NB4 (cell line): ENCODE measurements around the gene EDC4.

Source experiments
- DNase-seq: peaks from one replicate; pipeline ENCODE4 v3.0.0; 2010; ENCODE audit warnings: low read depth
- H3K4me3 ChIP-seq: one replicate; pipeline ENCODE4 v1.5.1; 2011; ENCODE audit warnings: mild to moderate bottlenecking, low read depth, low read length, moderate library complexity
- MYC ChIP-seq: IDR thresholded peaks from 2 replicates; pipeline ENCODE4 v1.6.1; 2011; ENCODE audit warnings: low read depth, low read length
- POLR2A ChIP-seq: IDR thresholded peaks from 2 replicates; pipeline ENCODE4 v1.6.1; 2011; ENCODE audit warnings: mild to moderate bottlenecking; ENCODE audit not compliant: insufficient read length; ENCODE audit errors: extremely low read depth
- TF ChIP-seq, protein P1 (sequence below): IDR thresholded peaks from 2 replicates; pipeline ENCODE4 v1.6.1; 2011; ENCODE audit warnings: low read depth, low read length
- TF ChIP-seq, protein P2 (sequence below): IDR thresholded peaks from one replicate; pipeline ENCODE4 v1.5.1; 2012; ENCODE audit warnings: low read depth, low read length

The EDC4 gene

DNA sequence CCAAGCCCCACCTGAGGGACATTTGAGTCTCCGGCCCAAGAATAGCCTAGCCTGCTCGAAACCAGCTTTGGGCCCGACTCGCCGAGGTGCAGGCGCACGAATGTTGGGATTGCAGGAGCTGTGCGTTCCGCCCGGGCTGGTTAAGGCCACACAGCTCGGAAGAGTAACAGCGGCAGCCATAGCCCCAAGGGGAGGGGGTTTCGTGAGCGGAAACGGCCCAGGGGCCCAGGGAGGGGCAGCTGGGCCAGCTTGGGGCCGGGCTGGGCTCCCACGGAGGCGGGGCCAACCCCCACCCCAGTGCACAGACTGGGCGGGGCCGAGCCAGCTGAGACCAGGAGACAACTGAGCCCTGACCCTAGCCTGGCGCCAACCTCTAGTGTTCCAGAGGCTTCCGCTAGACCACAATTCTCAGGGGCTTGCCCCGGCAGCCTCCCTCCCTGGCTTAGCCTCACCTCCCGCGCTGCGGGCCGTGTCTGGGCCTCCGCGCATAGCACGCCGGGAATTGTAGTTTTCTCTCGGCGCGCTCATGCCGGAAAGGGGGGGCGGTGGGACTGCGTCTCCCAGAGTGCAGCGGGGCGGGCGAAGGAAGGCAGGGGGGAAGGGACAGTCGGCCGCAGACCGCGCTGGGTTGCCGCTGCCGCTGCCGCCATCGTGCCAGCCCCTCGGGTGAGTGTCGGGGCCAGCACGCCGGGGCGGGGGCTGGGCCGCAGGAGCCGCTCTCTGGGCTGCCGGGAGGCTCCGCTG lies 26.4 kb upstream of the EDC4 start, which contains the start of gene NUTF2:
Gene NUTF2 (plus strand): TSS at position 614 of the 744 bp plus-strand sequence. CDS start 18,198 bp downstream, outside the sequence.
- TF ChIP-seq, protein P1, sequence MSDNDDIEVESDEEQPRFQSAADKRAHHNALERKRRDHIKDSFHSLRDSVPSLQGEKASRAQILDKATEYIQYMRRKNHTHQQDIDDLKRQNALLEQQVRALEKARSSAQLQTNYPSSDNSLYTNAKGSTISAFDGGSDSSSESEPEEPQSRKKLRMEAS = peak; percentile 60; the same call in 1 of the 2 replicates
- peak; percentile 44 for TF ChIP-seq POLR2A
- TF ChIP-seq MYC = peak; percentile 45
- TF ChIP-seq, protein P2, sequence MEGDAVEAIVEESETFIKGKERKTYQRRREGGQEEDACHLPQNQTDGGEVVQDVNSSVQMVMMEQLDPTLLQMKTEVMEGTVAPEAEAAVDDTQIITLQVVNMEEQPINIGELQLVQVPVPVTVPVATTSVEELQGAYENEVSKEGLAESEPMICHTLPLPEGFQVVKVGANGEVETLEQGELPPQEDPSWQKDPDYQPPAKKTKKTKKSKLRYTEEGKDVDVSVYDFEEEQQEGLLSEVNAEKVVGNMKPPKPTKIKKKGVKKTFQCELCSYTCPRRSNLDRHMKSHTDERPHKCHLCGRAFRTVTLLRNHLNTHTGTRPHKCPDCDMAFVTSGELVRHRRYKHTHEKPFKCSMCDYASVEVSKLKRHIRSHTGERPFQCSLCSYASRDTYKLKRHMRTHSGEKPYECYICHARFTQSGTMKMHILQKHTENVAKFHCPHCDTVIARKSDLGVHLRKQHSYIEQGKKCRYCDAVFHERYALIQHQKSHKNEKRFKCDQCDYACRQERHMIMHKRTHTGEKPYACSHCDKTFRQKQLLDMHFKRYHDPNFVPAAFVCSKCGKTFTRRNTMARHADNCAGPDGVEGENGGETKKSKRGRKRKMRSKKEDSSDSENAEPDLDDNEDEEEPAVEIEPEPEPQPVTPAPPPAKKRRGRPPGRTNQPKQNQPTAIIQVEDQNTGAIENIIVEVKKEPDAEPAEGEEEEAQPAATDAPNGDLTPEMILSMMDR = no peak
- peak within 1 kb of the TSS; percentile 84 for H3K4me3 ChIP-seq
- DNase-seq = peak; percentile 99

DNA sequence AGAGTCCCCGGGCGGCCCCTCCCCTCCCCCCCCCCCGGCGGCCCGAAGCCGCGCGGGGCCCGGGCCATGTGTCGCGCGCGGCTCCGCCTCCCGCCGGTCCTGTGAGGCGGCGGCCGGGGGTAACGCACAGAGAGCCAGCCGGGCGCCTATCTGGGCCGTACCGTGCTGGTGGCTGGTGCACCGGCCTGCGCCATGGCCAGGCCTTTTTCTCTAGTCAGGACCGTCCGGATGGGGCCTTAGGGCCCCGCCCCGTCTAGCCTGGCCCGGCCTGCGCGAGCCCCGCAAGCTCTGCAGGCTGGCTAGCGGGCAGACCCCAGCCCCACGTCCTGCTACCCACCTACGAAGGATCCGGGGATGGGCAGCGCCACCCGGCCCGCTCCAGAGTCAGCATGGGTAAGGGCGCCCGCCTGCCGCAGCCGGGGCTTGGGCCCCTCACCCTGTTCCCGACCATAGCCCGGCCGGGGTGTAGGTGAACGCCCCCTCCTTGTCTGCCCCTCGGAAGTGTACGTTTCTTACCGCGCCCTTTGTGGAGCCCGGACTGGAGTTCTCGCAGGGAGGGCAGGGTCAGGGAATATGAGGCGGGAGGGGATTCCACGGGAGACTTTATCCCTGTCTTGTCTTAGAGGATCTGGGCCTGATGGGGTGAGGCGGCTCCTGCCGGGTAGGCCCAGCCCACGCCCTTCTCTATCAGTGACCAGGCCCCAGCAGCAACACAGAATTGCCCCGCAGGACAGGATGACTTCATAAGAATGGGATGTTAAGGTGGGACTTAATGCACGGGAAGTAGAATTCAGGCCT lies 25.6 kb upstream of the EDC4 start, which contains the start of gene CENPT:
Gene CENPT (minus strand): TSS at position 630 of the 798 bp plus-strand sequence. CDS start 13,834 bp downstream, outside the sequence.
- peak within 1 kb of the TSS; percentile 84 for H3K4me3 ChIP-seq
- no peak for TF ChIP-seq POLR2A
- TF ChIP-seq, protein P2 = no peak
- DNase-seq = peak; percentile 51

DNA sequence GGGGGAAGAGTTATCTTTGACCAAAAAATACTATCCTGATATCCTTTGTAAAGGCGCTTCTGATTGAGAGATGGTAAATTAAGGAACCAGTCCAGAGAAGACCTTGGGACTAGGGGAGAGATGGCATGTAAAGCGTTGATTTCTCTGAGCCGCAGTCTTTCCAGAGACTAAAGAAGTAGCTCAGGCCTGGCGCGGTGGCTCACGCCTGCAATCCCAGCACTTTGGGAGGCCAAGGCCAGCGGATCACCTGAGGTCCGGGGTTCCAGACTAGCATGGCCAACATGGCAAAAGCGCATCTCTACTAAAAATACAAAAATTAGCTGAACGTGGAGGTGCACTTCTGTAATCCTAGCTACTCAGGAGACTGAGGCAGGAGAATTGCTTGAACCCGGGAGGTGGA lies 24.7 kb upstream of the EDC4 start:
- no peak for DNase-seq
- H3K4me3 ChIP-seq = peak overlapping the region; percentile 84
- TF ChIP-seq POLR2A (no peak), MYC (no peak)
- TF ChIP-seq, protein P2 = no peak
- TF ChIP-seq, protein P1 = no peak

DNA sequence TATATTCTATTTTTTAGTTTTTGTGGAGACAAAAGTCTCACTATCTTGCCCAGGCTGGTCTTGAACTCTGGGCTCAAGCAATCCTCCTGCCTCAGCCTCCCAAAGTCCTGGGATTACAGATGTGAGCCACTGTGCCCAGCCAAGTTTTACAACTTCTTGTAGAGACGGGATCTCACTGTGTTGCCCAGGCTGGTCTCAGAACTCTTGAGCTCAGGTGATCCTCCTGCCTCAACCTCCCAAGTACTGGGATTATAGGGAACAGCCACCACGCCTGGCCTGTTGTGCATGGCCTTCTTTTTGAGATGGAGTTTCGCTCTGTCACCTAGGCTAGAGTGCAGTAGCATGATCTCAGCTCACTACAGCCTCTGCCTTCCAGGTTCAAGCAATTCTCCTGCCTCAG lies 19.2 kb upstream of the EDC4 start:
- no peak for DNase-seq
- TF ChIP-seq, protein P1 = no peak
- TF ChIP-seq, protein P2 = no peak
- TF ChIP-seq MYC (no peak), POLR2A (no peak)
- no peak overlapping the region for H3K4me3 ChIP-seq

DNA sequence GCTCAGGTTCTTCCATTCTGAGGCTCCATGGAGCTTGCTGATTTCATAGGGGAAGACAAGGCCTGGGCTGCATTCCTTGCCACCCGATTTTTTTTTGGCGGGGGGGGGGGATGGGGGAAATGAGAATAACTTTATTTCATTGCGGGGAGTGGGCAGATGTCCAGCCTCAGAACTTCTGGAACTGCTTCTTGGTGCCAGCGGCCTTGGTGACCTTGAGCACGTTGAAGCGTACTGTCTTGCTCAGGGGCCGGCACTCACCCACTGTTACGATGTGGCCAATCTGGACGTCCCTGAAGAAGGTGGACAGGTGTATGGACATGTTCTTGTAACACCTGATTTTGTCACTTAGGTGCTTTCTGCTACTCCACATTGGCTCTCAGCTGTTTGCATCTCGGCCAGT lies 17.1 kb upstream of the EDC4 start:
- H3K4me3 ChIP-seq = no peak overlapping the region
- TF ChIP-seq, protein P2 = no peak
- TF ChIP-seq, protein P1 = no peak
- TF ChIP-seq POLR2A (no peak), MYC (no peak)
- no peak for DNase-seq
